Esophagus mucosa (tissue), 1 donor: ENCODE results near the gene KRTAP19-8. TPM values are rescaled to one million over a fixed set of nuclear protein-coding genes. Genes with fewer than 3 reads are reported as not detected.

ENCODE experiments used
- ATAC-seq: fragments of 200-7000 bp; cut with Tn5 transposase; one replicate; pipeline ENCODE4 v1.9.1; 2020
- total RNA-seq: library from RNA; stranded (reverse); gene quantifications from one replicate; pipeline ENCODE4 v1.2.4, GENCODE V29; 2023
- donor health status: DM: yes; HTN: yes; CAD: no.

KRTAP19-8 gene, protein sequence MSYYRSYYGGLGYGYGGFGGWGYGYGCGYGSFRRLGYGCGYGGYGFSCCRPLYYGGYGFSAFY
- not detected for total RNA-seq

DNA sequence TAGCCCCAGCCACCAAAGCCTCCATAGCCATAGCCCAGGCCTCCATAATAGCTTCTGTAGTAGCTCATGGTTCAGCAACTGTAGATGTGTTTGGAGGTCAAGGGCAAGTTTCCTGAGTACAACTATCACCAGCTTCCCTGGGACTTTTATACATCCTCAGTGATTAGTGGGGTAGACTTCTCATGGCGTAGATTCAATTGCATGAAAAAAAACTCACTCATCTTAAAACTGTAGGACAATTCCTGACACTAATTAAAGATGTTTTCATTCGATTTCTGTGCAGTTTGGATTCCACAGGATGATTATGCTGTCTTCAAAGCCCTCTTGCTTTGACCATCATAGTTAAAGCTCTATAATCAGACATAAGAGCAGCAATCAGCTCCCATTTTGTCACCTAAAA is at the start of gene KRTAP19-8:
Gene KRTAP19-8, minus strand, starts transcription at position 101 of the 400 bp plus-strand sequence. Its CDS starts 33 bp downstream, at position 68.
- no peak for ATAC-seq

DNA sequence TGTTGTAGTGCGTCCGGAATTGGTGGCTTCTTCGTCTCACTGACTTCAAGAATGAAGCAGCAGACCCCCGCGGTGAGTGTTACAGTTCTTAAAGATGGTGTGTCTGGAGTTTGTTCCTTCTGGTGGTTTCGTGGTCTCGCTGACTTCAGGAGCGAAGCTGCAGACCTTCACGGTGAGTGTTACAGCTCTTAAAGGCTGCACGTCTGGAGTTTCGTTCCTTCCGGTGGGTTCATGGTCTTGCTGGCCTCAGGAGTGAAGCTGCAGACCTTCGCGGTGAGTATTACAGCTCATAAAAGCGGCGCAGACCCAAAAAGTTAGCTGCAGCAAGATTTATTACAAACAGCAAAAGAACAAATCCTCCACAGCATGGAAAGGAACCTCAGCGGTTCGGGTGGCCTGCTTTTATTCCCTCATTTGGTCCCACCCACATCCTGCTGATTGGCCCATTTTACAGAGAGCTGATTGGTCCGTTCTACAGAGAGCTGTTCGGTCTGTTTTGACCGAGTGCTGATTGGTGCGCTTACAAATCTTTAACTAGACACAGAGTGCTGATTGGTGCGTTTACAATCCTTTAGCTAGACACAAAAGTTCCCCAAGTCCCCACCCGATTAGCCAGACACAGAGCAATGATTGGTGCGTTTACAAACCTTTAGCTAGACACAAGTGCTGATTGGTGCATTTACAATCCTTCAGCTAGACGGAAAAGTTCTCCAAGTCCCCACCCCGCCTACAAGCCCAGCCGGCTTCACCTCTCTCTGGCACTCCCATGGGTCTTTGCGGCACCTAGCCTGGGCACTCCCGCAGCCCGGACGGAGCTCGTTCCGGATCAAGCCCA is 49.6 kb upstream of the KRTAP19-8 start:
- ATAC-seq: peak; percentile 37

DNA sequence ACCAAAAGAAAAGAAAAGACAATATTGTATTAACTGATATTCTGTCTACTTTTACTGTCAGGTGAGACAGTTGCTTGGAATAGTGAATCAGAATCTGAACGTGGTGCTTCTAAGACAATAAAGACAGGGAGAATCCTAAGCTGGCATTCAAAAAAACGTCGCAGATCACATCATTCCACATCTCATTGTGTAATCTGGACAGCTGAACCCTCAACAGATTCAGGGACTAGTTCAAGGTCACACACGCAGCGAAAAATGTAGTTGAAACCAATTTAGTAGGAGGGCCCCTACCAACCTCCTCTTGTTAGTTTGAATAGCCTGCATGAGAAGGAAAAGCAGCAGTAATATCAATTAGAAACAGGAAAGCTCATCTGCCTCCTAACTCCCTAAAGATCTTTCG is 46.4 kb upstream of the KRTAP19-8 start:
- no peak for ATAC-seq

DNA sequence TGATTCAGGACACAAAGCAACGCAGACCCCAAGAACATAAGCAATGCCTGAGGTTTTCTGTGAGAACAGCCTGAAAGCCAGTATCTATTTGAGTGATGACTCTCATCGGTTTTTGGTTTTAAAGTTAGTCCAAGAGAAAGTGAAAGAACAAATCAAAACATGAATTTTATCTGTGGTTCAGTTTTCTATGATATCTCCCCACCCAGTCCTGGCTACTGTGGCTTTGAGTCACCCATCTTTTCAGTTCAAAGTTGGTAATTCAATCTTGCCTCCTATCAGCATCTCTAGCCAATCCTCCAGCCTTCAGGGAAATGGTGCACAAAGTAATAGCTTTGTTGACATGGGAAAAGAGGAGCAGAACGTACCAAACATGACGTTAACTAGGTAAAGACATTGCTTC is 40.5 kb upstream of the KRTAP19-8 start:
- no peak for ATAC-seq

DNA sequence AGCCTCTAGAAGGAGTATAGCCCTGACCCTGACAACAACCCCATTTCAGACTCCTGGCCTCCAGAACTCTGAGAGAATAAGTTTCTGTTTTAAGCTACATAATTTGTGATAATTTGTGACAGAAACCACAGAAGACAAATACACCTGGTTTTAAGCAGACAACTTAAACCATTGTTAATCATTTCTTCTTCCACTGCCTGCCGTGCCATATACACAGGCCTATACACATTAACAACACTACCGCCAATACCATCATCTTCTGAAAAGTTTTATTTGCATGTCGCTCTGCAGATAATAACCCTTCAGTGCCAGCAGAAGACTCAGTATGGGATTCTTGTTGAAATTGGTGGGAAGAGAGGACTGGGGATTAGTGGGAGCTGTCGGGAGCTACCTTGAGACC is 39.9 kb upstream of the KRTAP19-8 start:
- no peak for ATAC-seq

DNA sequence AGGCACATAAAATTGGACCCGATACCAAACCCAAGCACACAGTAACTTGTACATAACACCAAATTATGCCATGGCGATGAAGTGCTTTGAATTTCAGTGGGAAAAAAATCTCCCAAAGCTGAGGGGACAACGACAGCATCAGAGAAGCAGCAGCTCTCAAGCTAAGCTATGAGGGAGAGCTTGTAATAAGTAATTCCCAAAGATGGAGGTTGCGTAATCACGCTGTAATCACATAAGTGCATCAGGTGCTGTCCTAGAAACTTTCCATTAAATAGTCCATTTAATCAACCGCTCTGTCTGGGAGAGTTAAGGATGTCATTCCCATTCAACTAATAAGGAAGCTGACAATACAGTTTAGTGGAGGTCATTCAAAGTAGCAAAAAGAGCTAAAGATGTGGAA is 37.6 kb upstream of the KRTAP19-8 start:
- no peak for ATAC-seq

DNA sequence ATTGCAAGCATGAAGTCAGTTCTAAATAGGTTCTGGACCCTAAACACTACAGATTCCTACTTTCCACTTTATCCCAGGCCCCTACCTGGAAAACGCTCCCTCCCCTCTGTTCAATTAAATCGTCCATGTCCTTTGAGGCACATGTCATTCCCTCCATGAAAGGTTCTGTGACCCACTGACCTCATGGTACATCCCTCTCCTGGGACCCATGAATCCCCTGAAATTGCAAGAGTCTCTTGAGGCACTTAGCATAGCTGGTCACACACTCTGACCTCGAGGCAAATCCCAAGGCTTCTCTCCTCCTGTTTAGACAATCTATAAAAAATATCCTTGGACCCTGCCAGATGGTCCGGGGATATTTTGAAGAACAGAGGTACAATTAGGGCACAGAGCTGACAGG is 34.3 kb upstream of the KRTAP19-8 start:
- ATAC-seq: no peak

DNA sequence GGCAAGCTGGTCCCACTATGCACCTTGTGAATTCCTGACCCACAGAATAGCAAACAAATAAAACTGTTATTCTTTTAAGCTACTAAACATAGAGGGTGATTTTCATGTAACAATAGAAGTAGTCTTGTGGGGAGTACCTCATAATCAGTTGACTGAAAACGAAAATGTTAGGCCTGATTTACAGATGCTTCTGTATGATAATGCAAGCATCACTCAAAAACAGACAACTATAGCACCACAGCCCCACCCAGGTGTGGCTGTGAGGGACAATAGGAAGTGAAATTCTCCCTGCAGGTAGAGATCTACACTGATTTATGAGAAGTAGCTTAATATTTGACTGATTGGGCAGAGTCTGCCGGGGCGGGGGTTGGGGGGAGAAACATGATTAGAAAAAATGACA is 26.5 kb upstream of the KRTAP19-8 start:
- ATAC-seq: no peak

DNA sequence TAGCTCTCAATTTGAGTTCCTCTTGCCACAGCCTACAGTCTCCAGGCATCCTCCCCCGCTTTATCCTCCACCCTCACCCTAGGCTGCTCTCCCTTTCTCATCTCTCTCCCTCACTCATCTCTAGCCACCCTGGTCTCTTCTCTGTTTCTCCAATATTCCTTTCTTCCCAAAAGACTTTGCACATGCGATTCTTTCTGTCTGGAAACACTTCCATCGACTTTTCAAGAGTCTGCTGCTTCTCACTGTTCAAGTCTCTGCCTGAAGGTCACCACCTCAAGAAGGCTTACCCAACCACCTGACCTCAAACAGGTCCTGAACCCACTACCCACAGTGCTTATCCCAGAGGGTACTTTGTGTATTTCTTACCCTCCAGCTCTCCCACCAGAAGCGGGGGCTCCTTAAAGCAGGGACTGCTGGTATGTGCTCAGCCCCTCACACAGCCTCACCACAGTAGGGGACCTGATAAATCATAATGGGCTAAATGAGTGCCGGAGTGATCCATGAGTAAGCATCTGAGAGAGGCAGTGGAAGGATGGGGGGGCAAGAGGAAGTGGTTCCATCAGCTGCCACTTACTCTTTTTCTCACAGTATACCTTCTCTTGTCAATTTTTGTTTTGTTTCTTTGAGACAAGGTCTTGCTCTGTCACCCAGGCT is 14.3 kb upstream of the KRTAP19-8 start:
- no peak for ATAC-seq

DNA sequence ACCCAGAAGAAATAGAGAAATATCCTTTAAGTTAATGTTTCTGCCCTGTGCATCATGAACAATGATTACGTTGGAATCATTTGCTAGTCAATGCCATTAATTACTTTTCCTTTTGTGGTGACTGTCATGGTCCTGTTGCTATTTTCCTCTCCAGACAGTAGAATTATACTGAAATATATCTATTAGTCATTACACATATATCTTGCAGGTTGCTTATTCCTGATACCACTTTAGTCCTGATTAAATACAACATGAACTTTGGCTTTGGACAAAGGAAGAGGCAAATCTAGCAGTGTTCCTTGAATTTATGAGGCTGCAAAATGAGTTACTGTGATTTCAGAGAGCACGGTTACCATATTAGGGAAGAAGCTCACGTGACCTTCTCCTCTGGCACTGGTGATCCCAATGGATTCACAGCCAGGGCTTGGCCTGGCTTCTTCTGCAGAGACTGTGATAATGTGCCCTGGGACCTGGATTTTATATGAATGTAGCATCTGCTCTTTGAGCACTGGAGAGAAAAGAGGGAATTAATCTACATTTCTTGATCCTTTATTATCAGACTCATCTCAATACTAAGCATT is 12.4 kb upstream of the KRTAP19-8 start:
- ATAC-seq: no peak

DNA sequence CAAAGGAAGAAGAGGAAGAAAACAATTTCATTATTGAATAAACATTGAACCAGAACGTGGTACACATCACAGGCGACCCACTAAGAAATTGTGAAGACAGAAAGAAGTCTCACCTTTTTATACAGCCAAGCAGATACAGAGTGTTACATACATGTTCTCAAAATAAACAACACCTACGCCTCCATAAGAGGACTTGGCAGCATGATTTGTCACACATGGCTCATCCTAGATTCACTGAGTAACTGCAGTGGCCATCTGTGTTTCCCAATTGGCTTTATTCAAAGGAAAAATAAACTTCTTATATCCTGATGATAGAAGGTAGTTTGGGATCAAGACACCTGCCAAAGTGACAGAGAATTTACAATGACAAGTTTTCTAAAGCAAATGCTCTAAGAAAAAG is 7.6 kb upstream of the KRTAP19-8 start:
- ATAC-seq: no peak

DNA sequence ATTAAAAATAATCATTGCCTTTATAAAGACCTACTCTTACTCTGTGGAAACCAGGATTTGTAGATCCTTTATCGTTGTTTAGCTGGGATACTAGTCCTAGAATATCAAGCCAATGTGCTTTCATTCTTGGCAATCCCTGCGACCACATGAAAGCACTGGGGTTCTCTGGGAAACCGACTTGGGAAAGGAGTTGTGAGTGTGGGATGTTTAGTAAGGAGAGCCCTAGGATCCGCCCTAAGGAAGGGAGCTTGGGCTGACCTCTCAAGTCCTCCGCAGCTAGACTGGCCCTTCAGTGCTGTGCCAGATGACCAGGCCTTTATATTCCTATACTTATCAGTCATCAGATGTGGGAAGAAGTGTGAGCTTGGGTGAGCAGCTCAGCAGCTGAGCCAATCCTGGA is 5.2 kb upstream of the KRTAP19-8 start:
- ATAC-seq: no peak

DNA sequence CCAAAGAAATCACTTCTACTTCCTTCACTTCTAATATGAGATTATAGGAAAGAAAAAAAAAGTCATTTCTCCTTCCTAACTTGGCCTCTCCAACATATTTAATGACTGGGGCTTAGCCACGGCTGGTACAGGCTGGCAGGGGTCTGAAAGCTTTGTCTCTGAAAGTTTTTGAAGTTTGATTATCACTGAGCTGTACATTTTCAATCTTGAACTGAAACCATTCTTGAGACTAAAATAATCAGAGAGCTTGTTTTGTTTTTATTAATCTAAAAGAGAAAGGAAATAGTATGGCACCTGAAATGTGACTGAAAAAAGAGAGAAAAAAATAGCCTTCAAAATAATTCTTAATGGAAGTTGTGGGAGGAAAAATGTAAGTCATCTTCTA is 3.8 kb upstream of the KRTAP19-8 start:
- no peak for ATAC-seq

DNA sequence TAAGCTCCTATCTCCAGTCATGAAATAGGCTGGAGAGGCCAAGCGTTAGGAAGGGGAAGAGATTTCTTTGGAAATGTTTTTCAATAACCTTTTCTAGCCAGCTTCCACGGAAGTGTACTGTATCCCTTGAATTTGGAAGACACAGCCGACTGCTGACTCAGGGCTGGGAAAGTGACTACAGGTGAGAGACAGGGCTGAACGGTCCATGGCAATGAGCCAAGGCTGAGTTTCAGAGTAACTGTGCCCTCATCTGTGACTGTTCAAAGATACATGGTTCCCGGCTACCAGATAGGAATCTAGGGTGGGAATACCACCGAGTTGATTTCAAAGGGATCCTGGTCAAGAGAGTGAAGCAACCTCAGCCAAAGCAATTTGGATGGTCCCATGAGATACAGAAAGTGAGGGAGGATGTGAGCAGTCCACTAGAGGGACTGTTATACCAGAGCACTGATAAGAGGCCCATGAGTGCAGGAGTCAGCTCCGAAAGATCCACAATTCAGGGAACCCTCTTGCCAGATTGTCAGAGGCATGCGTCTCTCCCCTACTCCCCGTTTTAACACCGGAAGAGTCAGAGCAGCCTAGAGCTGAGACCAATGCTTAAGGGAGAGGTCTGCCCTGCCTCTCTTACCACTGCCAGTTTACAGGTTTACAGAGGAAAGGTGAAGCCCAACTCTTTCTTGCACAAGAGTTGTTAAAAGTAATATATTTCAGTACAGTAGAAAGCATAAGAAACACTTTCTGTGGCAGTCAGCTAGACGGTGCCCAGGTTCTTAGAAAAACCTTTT is 3.2 kb upstream of the KRTAP19-8 start:
- no peak for ATAC-seq

DNA sequence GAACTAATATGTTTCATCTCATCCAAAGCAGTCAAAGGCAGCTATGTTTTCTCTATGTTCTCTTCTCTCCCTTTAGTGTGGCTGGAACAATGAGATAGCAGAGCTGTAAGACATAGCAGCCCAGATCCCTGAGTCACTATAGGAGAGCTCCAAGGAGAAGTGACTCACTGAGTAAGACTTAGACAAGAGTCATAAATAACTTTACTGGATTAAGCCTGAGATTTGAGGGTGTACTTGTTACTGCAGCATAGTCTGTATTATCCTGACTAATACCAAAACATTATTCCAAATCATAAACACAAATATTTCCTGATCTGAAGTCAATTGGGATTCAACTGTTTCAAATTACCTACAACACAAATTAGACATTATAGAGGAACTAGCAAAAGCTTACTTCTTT is 3.9 kb downstream of the KRTAP19-8 start:
- peak; percentile 43 for ATAC-seq

DNA sequence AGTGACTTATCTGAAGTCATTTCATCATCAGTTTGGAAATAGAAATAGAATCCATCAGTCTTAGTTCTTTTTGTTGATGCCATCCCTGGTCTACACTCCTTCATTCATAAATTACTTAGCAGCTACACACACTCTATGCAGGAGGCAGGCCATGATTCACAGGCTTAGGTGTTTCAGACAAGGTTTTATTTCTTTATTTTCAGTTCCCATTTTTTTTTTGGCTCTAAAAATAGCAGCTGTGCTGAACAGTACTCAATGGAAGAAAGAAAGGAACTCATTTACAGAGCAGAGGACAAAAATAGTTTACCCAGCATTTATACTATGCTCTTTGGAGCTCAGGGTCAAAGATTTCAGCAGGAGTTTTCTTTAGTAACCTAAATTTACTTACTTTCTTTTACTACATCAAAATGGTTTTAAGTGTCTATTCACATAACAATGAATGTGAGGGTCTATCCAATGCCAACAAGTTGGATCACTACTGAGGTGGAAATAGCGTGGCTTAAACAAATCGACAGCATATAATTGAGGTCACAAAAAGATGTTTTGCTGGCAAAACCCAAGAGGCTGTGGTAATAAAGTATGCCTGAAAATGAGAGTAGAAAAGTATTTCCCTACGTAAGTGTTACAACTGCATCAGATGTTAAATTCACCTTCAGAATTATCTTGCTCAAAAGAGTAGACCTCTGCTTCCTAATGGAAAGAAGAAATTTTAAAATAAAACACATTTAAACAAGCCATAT is 7.7 kb downstream of the KRTAP19-8 start:
- no peak for ATAC-seq

DNA sequence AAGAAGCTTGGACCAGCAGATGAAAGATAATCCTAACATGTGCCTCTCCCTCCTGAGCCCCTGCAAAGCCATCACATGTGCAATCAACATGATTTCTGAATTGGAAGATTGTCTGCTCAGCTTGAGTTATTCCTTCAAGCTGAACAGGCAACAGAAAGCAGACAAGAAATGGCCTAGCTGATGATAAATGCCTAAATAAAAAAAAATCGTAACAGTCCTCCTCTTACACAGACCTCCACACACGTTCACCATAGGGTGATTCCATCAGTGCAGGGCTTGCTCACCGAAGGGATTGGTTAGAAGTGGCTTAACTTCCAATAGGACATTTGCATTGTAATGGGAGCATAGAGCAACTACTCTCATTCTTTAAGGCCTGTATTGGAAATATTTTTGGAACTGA is 14.6 kb downstream of the KRTAP19-8 start:
- no peak for ATAC-seq

DNA sequence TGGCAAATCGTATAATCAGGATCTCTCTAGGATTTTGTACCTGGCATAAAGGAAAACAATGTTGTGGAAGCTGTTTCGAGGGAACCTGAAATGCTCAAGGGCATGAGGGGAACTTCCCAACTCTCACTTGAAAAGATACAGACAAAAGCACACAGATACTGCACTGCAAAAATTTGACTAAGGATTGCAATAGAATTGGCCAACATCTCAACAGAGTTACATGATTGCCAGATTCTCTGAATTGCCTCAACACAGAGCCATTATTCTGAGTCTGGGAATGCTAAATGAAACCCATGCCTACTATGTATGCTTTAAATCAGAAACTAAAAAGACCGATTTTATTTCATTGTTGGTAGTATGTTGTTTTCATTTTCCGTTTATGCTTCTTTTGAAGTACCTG is 16.0 kb downstream of the KRTAP19-8 start:
- no peak for ATAC-seq

DNA sequence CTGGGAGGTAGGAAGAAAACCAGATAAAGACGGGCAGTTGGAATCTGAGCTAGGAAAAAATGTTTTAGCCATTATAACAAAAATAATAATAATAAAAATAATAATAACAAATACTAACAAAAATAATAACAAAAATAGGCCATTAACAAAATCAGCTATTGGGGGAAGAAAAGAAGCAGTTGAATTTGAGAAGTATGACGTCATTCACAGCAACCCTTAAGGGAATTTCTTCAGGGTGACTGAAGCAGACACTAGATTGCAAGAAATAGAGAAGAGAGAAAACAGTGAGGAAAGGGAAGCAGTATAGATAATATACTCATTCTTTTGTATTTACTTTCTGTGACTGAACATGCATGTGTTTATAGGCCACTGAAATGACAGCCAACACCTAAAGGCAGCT is 20.0 kb downstream of the KRTAP19-8 start:
- no peak for ATAC-seq

DNA sequence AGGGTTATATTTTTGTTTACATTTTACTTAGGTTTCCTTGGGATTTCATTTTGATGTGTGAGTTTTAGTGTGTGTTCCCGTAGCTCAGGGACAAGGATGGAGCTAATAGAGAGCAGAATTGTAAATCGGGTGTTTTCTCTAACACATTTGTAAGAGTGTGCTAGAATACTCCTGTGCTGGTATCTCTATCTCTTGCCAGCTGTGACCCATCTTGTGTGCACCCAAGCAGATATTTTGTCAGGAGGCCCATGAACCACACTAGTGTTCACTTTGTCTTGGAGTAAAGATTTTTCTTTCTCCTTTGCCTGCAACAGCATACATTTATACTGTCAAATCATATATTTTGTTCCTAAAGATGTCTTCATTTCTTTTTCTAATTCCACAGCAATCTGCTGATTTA is 23.4 kb downstream of the KRTAP19-8 start:
- ATAC-seq: no peak

DNA sequence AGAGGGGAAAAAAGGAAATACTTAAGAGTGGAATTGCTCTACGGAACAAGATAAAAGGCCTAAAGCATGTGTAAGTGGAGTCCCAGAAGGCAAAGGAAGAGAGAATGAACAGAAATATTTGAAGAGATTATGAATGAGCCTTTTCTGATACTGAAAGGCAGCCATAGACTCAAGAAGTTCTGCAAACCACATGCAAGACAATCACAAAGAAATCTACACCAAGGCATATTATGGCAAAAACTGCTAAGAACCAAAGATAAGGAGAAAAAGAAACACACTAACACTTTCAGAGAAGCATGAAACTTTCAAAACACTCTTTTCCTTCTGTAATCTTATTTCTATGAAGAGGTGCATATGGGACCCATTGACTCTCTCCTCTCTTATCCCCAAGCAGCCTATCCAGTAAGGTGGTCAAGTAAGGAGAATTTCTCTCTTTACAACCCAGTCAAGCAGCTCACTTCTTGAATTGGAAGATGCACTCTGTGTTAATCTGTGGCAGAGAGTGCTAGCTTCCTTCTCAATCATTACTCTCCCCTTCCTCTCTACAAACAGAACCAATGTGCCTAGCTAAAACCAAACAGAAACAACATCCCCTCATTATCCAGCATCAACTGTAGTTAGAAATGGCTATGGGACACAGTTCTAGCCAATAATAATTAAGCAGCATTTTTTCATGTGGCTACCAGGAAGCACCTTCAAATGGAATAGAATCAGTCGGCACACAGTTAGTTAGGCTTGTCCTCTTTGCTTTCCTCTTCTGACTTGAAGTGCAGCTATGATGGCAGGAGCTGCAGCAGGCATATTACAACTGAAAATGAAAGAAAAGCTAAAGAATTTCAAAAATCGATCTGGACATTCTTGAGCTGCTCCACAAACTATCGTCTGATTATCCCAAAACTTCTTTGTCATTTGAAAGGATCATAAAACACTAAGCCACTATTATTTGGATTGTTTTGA is 25.9 kb downstream of the KRTAP19-8 start:
- no peak for ATAC-seq
